ENCODE data around the gene ARHGAP32. TPM values are rescaled to one million over a fixed set of nuclear protein-coding genes. Genes with fewer than 3 reads are reported as not detected.
"Not testable (repeated sequence)": the region's sequence is repeated elsewhere in the genome, so short reads cannot be mapped to it uniquely, and the experiment has no call there.

The ARHGAP32 gene
- total RNA-seq, 4 donors from 2014 or later, result 11.2 to 21.7 (median 18.1) TPM

DNA sequence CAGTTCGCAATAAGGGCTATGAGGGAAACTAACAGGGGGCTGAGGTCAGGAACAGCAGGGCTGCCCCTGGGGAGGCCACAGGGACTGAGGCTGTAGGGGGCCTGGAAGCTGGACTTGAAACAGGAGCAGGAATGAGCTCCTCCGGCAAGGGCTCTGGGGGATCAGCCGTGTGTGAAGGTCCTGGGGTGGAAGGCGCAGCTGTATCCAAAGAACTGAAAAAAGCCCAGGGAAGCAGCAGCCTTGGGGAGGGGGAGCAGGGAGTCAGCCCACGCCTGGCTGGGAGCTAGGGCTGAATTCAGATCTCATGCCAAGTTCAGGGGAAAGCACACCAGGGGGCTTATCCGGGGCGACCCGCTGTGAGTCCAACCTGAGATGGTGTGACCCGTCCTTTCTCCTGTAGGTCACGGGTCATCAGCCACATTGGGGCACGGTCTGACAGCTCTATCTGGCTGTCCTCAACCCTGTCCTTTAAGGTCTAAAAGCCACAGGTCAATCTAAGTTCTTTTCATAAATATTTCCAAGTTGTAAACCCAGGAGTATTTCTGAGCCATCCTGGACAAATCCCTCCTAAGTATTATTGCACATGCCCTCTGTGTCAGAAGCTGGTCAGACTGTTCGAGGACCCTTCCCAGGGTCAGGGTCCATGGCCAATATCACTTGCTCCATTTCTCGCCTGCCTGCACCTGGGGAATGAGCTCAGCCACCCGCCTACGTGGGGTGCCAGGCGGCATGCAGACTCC is 267.4 kb downstream of the ARHGAP32 start:
- DNase-seq (ENCODE audit: low spot score), result no peak
- ATAC-seq (ENCODE audit: low FRiP score), result no peak
- TF ChIP-seq, protein P1, sequence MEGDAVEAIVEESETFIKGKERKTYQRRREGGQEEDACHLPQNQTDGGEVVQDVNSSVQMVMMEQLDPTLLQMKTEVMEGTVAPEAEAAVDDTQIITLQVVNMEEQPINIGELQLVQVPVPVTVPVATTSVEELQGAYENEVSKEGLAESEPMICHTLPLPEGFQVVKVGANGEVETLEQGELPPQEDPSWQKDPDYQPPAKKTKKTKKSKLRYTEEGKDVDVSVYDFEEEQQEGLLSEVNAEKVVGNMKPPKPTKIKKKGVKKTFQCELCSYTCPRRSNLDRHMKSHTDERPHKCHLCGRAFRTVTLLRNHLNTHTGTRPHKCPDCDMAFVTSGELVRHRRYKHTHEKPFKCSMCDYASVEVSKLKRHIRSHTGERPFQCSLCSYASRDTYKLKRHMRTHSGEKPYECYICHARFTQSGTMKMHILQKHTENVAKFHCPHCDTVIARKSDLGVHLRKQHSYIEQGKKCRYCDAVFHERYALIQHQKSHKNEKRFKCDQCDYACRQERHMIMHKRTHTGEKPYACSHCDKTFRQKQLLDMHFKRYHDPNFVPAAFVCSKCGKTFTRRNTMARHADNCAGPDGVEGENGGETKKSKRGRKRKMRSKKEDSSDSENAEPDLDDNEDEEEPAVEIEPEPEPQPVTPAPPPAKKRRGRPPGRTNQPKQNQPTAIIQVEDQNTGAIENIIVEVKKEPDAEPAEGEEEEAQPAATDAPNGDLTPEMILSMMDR (IDR thresholded peaks at IDR 0.05), result no peak

DNA sequence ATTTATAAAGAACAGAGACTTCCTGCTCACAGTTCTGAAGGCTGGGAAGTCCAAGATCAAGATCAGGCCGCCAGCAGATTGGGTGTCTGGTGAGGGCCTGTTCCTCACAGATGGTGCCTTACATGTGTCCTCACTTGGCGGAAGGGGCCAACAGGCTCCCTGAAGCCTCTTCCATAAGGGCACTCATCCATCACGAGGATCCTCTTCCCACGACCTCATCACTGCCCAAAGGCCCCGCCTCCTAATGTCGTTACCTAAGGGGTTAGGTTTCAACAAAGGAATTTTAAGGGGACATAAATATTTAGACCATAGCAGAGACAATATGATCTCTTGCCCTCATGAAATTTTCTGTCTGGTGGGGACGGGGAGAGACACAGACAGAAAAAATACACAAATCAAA is 268.0 kb downstream of the ARHGAP32 start:
- TF ChIP-seq, protein P1 (IDR thresholded peaks at IDR 0.05), result no peak
- ATAC-seq (ENCODE audit: low FRiP score), result no peak
- no peak for DNase-seq (ENCODE audit: low spot score)

DNA sequence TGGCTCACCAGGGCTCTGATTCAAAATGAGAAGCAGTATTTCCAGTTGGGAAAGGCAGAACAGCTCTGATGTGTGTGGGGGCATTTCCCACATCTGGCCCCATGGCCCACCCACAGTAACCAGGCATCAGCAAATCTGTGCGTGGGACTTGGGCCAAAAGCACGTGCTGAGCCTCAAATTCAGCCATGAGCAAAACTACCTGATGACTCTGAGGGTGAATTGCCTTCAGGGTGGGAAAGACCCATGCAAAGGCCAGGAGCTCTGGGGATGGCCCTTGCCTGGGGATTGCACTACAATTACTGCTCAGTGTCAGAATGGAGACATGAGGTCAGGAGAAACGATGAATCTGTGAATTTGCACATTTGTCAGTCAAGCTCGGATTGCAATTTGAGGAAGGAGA is 270.3 kb downstream of the ARHGAP32 start:
- DNase-seq (ENCODE audit: low spot score) (no peak), ATAC-seq (ENCODE audit: low FRiP score) (no peak)
- TF ChIP-seq, protein P1 (IDR thresholded peaks at IDR 0.05), result no peak

DNA sequence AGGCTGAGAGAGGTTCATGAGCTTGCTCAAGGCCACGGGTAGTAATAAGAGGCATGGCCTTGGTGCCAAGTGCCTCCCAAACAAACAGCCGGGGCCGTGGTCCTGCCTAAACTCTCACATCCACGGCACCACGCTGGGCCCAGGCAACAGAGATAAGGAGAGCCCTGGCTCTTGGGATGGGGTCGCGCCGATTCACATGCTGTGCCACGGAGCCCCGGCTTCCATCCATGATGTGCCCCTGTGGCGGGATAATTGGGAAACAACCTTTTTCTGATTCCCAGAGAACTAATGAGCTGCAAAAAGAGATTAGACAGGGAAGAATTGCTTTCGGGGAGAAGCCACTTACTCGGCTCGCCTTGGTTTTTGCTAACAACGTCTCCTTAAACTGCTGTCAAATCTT is 271.5 kb downstream of the ARHGAP32 start:
- TF ChIP-seq, protein P1 (IDR thresholded peaks at IDR 0.05), result no peak
- no peak for ATAC-seq (ENCODE audit: low FRiP score)
- no peak for DNase-seq (ENCODE audit: low spot score)

DNA sequence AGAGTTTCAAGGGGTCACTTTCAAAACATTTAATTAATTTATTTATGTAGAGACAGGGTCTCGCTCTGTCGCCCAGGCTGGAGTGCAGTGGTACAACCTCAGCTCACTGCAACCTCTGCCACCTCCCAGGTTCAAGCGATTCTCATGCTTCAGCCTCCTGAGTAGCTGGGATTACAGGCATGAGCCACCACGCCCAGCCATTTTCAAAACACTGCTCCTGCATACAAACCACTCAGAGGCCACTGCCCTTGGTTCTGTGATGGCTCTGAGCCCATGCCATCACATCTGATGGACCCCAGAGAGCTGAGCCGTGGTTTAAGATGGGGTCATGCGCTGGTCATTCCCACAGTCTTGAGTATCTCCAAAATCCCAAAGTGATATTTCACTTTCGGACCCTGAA is 272.5 kb downstream of the ARHGAP32 start:
- ATAC-seq (ENCODE audit: low FRiP score); DNase-seq (ENCODE audit: low spot score): not testable (repeated sequence)

DNA sequence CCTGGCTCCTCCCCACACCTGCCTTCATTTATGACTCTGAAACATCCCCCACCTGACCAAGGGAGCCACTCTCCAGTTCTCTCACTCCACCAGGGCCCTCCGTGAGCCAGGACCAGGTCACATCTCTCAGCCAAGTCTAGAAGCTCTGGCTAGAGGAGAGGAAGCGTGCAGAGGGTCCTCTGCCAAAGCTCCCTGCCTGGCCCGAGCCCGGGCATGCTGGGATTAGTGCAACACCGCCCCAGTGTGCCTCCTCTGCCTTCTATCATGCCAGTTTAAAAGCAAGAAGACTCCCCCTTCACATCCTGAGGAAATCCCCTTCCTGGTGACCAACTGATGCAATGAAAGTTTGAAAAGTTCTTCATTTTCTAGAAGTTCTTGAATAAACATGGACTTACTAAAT is 272.9 kb downstream of the ARHGAP32 start:
- TF ChIP-seq, protein P1 (IDR thresholded peaks at IDR 0.05), result no peak
- DNase-seq (ENCODE audit: low spot score), result no peak
- no peak for ATAC-seq (ENCODE audit: low FRiP score)

DNA sequence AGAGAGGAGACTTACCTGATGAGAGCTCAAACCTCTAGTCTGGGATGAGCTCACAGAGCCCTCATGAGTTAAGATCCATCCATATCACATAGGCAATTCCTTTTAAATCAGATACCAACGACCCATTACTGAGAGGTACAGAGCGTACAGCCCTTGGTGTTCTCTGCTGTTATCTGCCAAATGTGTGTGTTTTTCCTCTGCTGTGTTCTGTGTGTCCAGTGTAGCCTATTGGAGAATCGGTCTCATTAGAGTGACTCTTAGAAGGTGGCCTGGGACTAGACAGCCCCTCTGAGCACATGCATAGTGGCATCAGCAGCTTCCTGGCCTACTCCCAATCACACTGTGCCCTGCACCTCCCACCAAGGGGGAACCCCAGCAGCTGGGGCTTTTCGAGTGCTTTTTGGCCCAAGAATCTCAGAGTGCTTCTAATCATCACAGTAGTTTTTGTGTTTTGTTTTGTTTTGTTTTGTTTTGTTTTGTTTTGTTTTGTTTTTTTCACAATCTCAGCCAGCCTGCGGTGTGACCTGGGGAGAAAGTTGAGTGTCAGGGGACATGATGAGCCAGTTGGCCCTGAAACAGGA is 274.9 kb downstream of the ARHGAP32 start:
- DNase-seq (ENCODE audit: low spot score) (no peak), ATAC-seq (ENCODE audit: low FRiP score) (no peak)
- TF ChIP-seq, protein P1 (IDR thresholded peaks at IDR 0.05), result no peak
